Heart left ventricle (tissue), 13 donors: ENCODE measurements around the gene NPM1.

Source experiments
- CTCF ChIP-seq, 12 donors: fragments of 200-600 bp; sonication (generic) in 4 of 12; IDR thresholded peaks; one replicate each; pipeline versions ENCODE4 v1.5.0 to v1.8.0; 2018 to 2022; ENCODE audit warnings: antibody characterized with exemption in 12 of 12, mild to moderate bottlenecking in 5 of 12
- POLR2A ChIP-seq, 2 donors: fragments of 450-650 bp; IDR thresholded peaks; one replicate each; pipeline ENCODE4 v1.6.1; 2017; ENCODE audit warnings: antibody characterized with exemption in 2 of 2, mild to moderate bottlenecking in 2 of 2, moderate library complexity in 2 of 2
- donor health status: ischemic (EF 13 %, LVEDD 7.1; RV severe dilation, severe dysfunction).
- donor health status: DM: no; HTN: yes; CAD: no.
- donor health status: DM: no; HTN: no; CAD: no.
- donor health status: ischemic (EF 25% LVEDD 6.9; RV normal size, moderate dysfunction).
- donor health status: ischemic (EF 25% LVEDD 5.7; RV mildly dilated, moderate dysfunction).
- donor health status: ischemic (EF 35%, LVEDD 5.7; RV mildly dilated, moderate dysfunction).
- donor health status: nonischemic (EF 11% LVEDD 7.7; RV severe dilation, severe dysfunction).
- donor health status: DM: yes; HTN: yes; CAD: no.
- donor health status: PGD.
- donor health status: ischemic (EF 29% LVEDD 5.4; RV normal size, mild dysfunction).
- donor health status: nonischemic (EF 23%, LVEDD 6.1; RV moderate dilation, normal function).

GRCh38 chr5:171386006-171386671 is 1.5 kb upstream of the NPM1 start:
- no peak for TF ChIP-seq CTCF (IDR thresholded peaks at IDR 0.05)
- no peak for TF ChIP-seq POLR2A (IDR thresholded peaks at IDR 0.05)
